H9 (cell line): ENCODE results near the gene ARFGAP1. TPM values are rescaled to one million over a fixed set of nuclear protein-coding genes. Genes with fewer than 3 reads are reported as not detected.

Source experiments
- DNase-seq: peaks from one replicate; pipeline ENCODE4 v3.0.0-alpha.2; 2017
- H2AFZ ChIP-seq: one replicate; pipeline ENCODE4 v1.6.1; 2013; ENCODE audit warnings: mild to moderate bottlenecking, low read length, control low read depth, moderate library complexity
- H2AK5ac ChIP-seq: 2 replicates; pipeline ENCODE4 v1.6.1; 2013; ENCODE audit warnings: low read length, control low read depth, mixed read lengths; ENCODE audit not compliant: insufficient read length
- H2BK120ac ChIP-seq: one replicate; pipeline ENCODE4 v1.6.1; 2013; ENCODE audit warnings: low read depth, mild to moderate bottlenecking, low read length, control low read depth, inconsistent platforms; ENCODE audit not compliant: poor library complexity, severe bottlenecking
- H2BK12ac ChIP-seq: 2 replicates; pipeline ENCODE4 v1.6.1; 2013; ENCODE audit warnings: low read length, control low read depth, mixed read lengths, low read depth; ENCODE audit not compliant: insufficient read length
- H2BK15ac ChIP-seq: 2 replicates; pipeline ENCODE4 v1.6.1; 2013; ENCODE audit warnings: low read depth, low read length, control low read depth
- H2BK20ac ChIP-seq: one replicate; pipeline ENCODE4 v1.6.1; 2013; ENCODE audit warnings: low read depth, mild to moderate bottlenecking, low read length, control low read depth, inconsistent platforms; ENCODE audit not compliant: poor library complexity, severe bottlenecking
- H2BK5ac ChIP-seq: 2 replicates; pipeline ENCODE4 v1.6.1; 2013; ENCODE audit warnings: low read length, control low read depth, mixed read lengths; ENCODE audit not compliant: insufficient read length
- H3K14ac ChIP-seq: 2 replicates; pipeline ENCODE4 v1.6.1; 2013; ENCODE audit warnings: low read length, control low read depth; ENCODE audit not compliant: insufficient read depth
- H3K18ac ChIP-seq: 2 replicates; pipeline ENCODE4 v1.6.1; 2013; ENCODE audit warnings: low read depth, mild to moderate bottlenecking, mixed read lengths, low read length, control low read depth; ENCODE audit not compliant: insufficient read length
- H3K23ac ChIP-seq: 2 replicates; pipeline ENCODE4 v1.6.1; 2013; ENCODE audit warnings: low read length, control low read depth, mixed read lengths, low read depth; ENCODE audit not compliant: insufficient read length
- H3K23me2 ChIP-seq: 2 replicates; pipeline ENCODE4 v1.6.1; 2013; ENCODE audit warnings: low read depth, mild to moderate bottlenecking, mixed read lengths, low read length, control low read depth; ENCODE audit not compliant: insufficient read length, poor library complexity, severe bottlenecking
- H3K27ac ChIP-seq: 2 replicates; pipeline ENCODE4 v1.5.1; 2013; ENCODE audit warnings: low read length, control low read depth, mixed read lengths, low read depth; ENCODE audit not compliant: insufficient read length
- H3K27me3 ChIP-seq: 2 replicates; pipeline ENCODE4 v1.6.1; 2013; ENCODE audit warnings: low read length, control low read depth, inconsistent platforms; ENCODE audit not compliant: insufficient read depth
- H3K4ac ChIP-seq: 2 replicates; pipeline ENCODE4 v1.6.1; 2013; ENCODE audit warnings: low read depth, mild to moderate bottlenecking, control low read depth, inconsistent platforms, low read length, moderate library complexity
- H3K4me1 ChIP-seq: 2 replicates; pipeline ENCODE4 v1.6.1; 2013; ENCODE audit warnings: low read length, control low read depth, inconsistent platforms; ENCODE audit not compliant: insufficient read depth
- H3K4me2 ChIP-seq: 2 replicates; pipeline ENCODE4 v1.6.1; 2013; ENCODE audit warnings: low read length, control low read depth, mixed read lengths; ENCODE audit not compliant: insufficient read length, insufficient read depth
- H3K56ac ChIP-seq: 2 replicates; pipeline ENCODE4 v1.6.1; 2013; ENCODE audit warnings: low read depth, mild to moderate bottlenecking, mixed read lengths, low read length, control low read depth; ENCODE audit not compliant: insufficient read length
- H3K79me1 ChIP-seq: 2 replicates; pipeline ENCODE4 v1.6.1; 2013; ENCODE audit warnings: low read depth, mild to moderate bottlenecking, moderate library complexity, low read length, control low read depth, inconsistent platforms; ENCODE audit not compliant: insufficient read depth, poor library complexity, severe bottlenecking
- H3K79me2 ChIP-seq: 2 replicates; pipeline ENCODE4 v1.6.1; 2013; ENCODE audit warnings: low read length, control low read depth, inconsistent platforms; ENCODE audit not compliant: insufficient read depth
- H3K9ac ChIP-seq: 2 replicates; pipeline ENCODE4 v1.6.1; 2013; ENCODE audit warnings: low read length, control low read depth, mixed read lengths; ENCODE audit not compliant: insufficient read length; ENCODE audit errors: extremely low read depth
- H3K9me3 ChIP-seq: one replicate; pipeline ENCODE4 v1.6.1; 2013; ENCODE audit warnings: low read depth, low read length, inconsistent platforms; ENCODE audit not compliant: control insufficient read depth
- H3T11ph ChIP-seq: one replicate; pipeline ENCODE4 v1.6.1; 2013; ENCODE audit warnings: mild to moderate bottlenecking, low read length, control low read depth, inconsistent platforms
- H4K20me1 ChIP-seq: one replicate; pipeline ENCODE4 v1.6.1; 2013; ENCODE audit not compliant: control insufficient read depth, insufficient read length, insufficient read depth
- H4K5ac ChIP-seq: 2 replicates; pipeline ENCODE4 v1.6.1; 2013; ENCODE audit warnings: low read depth, mild to moderate bottlenecking, mixed read lengths, low read length, control low read depth; ENCODE audit not compliant: insufficient read length
- H4K8ac ChIP-seq: replicated peaks from 2 replicates; pipeline ENCODE4 v1.6.1; 2013; ENCODE audit warnings: low read length, control low read depth, mixed read lengths, low read depth; ENCODE audit not compliant: insufficient read length
- H4K91ac ChIP-seq: 2 replicates; pipeline ENCODE4 v1.6.1; 2013; ENCODE audit warnings: low read depth, mild to moderate bottlenecking, moderate library complexity, mixed read lengths, low read length, control low read depth; ENCODE audit not compliant: insufficient read length
- H3K27ac Mint-ChIP-seq, 3 experiments: 2 replicates in 2 of 3; 3 replicates in 1 of 3; pipeline ENCODE4 v1.8.0; 2020 to 2021; ENCODE audit warnings: mixed read lengths in 3 of 3, mild to moderate bottlenecking in 1 of 3, moderate library complexity in 1 of 3
- H3K27me3 Mint-ChIP-seq: 2 replicates; pipeline ENCODE4 v1.8.0; 2021; ENCODE audit warnings: low read depth, mild to moderate bottlenecking, moderate library complexity, mixed read lengths
- H3K36me3 Mint-ChIP-seq, 3 experiments: 2 replicates in 2 of 3; 3 replicates in 1 of 3; pipeline ENCODE4 v1.8.0; 2020 to 2021; ENCODE audit warnings: low read depth in 3 of 3, mixed read lengths in 3 of 3; ENCODE audit not compliant: insufficient read depth in 1 of 3
- H3K4me1 Mint-ChIP-seq, 2 experiments: 2 replicates each; pipeline ENCODE4 v1.8.0; 2020; ENCODE audit warnings: mixed read lengths in 2 of 2
- H3K4me3 Mint-ChIP-seq, 2 experiments: 2 replicates in 1 of 2; 3 replicates in 1 of 2; pipeline ENCODE4 v1.8.0; 2020 to 2021; ENCODE audit warnings: mild to moderate bottlenecking in 2 of 2, mixed read lengths in 2 of 2, moderate library complexity in 1 of 2
- H3K9me3 Mint-ChIP-seq, 2 experiments: 2 replicates in 1 of 2; 3 replicates in 1 of 2; pipeline ENCODE4 v1.8.0; 2020; ENCODE audit warnings: mild to moderate bottlenecking in 2 of 2, mixed read lengths in 2 of 2, moderate library complexity in 1 of 2
- CTCF ChIP-seq: fragments of 200-600 bp; sonication (generic); conservative IDR thresholded peaks from 3 replicates; pipeline ENCODE4 v1.8.0; 2021; ENCODE audit warnings: antibody characterized with exemption, mild to moderate bottlenecking
- WGBS: extraction: QIAGEN DNeasy Blood & Tissue Kit; methylation state at CpG from one replicate; pipeline ENCODE4 v1.1.7; 2013; ENCODE audit warnings: missing lambda C conversion rate, low lambda C conversion rate, mixed read lengths; ENCODE audit not compliant: insufficient read length; ENCODE audit errors: extremely low coverage; 5-methylcytosine and 5-hydroxymethylcytosine counted together
- total RNA-seq: library from RNA; stranded (reverse); gene quantifications from 2 replicates; pipeline ENCODE4 v1.2.1, GENCODE V29; 2021

The ARFGAP1 gene
- total RNA-seq, 1 experiment from 2014 or later = 114 TPM

GRCh38 chr20:63244468-63244867 is 28.1 kb upstream of the ARFGAP1 start:
- Mint-ChIP-seq H3K4me3 (no peak overlapping the region), H3K27ac (no peak overlapping the region), H3K9me3 (no peaks in the 10 kb centered on the region), H3K36me3 (no peaks in the 10 kb centered on the region; a peak in 2 of 7 replicates), H3K4me1 (peaks cover 11 to 18% of the 10 kb centered on the region in 2 experiments), H3K27me3 (peaks cover 3% of the 10 kb centered on the region; the same call in 1 of the 2 replicates)
- no peaks in the 10 kb centered on the region for H3K79me1 ChIP-seq
- H2BK15ac ChIP-seq = no peak overlapping the region
- no peak overlapping the region for H4K5ac ChIP-seq
- H3K9ac ChIP-seq = no peak overlapping the region
- no peak for TF ChIP-seq CTCF
- H4K8ac ChIP-seq = no peak overlapping the region
- WGBS = no CpG with 5 or more reads among the region's 10 CpGs
- H3K14ac ChIP-seq = no peak overlapping the region
- no peak overlapping the region for H4K91ac ChIP-seq
- H3K23me2 ChIP-seq = no peaks in the 10 kb centered on the region
- no peak overlapping the region for H3T11ph ChIP-seq
- H3K56ac ChIP-seq = no peak overlapping the region
- no peaks in the 10 kb centered on the region for H3K27me3 ChIP-seq
- H3K9me3 ChIP-seq = no peaks in the 10 kb centered on the region
- no peak overlapping the region for H3K23ac ChIP-seq
- H2BK120ac ChIP-seq = no peak overlapping the region
- no peaks in the 10 kb centered on the region for H3K4me1 ChIP-seq
- H2BK5ac ChIP-seq = no peak overlapping the region
- H2BK12ac ChIP-seq = no peak overlapping the region
- H3K4ac ChIP-seq = no peak overlapping the region
- H3K18ac ChIP-seq = no peak overlapping the region
- no peak overlapping the region for H3K27ac ChIP-seq
- DNase-seq = no peak
- H2BK20ac ChIP-seq = no peak overlapping the region
- no peaks in the 10 kb centered on the region for H3K79me2 ChIP-seq
- H4K20me1 ChIP-seq = no peaks in the 10 kb centered on the region
- H2AK5ac ChIP-seq = no peak overlapping the region
- H2AFZ ChIP-seq = no peak overlapping the region
- H3K4me2 ChIP-seq = no peak overlapping the region
